Thyroid gland (tissue), 4 donors: ENCODE data around the gene ITLN1.

Experiments
- POLR2A ChIP-seq, 2 donors: fragments of 450-650 bp; IDR thresholded peaks; one replicate each; pipeline ENCODE4 v1.6.1; 2017; ENCODE audit warnings: antibody characterized with exemption in 2 of 2, mild to moderate bottlenecking in 2 of 2, moderate library complexity in 1 of 2
- TF ChIP-seq, protein P1 (sequence below), 6 experiments: fragments of 200-600 bp in 3 of 6; fragments of 450-650 bp in 3 of 6; sonication (generic) in 3 of 6; IDR thresholded peaks; one replicate each; pipeline ENCODE4 v1.5.1; 2016 to 2019; ENCODE audit warnings: antibody characterized with exemption in 6 of 6, mild to moderate bottlenecking in 2 of 6, inconsistent platforms in 1 of 6, moderate library complexity in 1 of 6

DNA sequence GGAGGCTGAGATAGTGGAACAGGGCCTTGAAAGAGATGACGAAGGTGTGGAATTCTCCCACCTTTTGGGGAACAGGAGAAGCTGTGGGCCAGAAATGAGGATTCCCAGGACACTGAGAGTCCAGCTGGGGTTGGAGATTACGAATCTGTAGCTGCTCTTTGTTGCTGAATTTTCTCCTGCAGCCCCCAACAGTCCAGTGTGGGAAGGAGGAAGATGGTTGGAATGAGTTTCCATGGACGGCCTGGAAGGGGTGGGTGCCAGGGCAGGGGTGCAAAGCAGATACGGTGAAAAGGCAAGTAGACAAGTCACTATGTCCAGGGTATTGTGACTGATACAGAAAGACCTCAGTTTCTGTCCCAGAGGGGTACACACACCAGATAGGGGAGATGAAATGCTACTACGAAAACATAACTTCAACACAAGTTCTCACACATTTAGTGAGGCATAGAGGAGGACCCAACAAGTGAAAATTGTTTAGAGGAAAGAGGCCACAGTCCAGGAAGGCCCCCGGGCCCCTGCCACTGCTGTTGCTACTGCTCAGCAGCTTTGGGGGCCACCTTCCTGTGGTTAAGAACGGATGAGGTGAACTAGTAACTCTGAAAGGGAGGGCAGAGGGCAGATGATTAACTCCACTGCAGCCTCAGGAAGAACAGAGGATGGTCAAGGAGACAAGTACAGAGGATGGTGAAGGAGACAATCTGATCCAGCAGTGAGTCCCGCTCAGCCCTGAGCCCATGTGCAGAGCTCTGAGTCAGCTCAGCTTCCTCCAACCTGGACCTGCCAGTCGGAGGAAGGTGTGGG, 29.6 kb downstream of the ITLN1 start:
- TF ChIP-seq, protein P1, sequence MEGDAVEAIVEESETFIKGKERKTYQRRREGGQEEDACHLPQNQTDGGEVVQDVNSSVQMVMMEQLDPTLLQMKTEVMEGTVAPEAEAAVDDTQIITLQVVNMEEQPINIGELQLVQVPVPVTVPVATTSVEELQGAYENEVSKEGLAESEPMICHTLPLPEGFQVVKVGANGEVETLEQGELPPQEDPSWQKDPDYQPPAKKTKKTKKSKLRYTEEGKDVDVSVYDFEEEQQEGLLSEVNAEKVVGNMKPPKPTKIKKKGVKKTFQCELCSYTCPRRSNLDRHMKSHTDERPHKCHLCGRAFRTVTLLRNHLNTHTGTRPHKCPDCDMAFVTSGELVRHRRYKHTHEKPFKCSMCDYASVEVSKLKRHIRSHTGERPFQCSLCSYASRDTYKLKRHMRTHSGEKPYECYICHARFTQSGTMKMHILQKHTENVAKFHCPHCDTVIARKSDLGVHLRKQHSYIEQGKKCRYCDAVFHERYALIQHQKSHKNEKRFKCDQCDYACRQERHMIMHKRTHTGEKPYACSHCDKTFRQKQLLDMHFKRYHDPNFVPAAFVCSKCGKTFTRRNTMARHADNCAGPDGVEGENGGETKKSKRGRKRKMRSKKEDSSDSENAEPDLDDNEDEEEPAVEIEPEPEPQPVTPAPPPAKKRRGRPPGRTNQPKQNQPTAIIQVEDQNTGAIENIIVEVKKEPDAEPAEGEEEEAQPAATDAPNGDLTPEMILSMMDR (IDR thresholded peaks at IDR 0.05), result no peak
- no peak for TF ChIP-seq POLR2A (IDR thresholded peaks at IDR 0.05)
